Endothelial cell of umbilical vein (primary cell): ENCODE measurements around the gene CYP2C19.

ENCODE experiments used
- CTCF ChIP-seq, 2 donors: IDR thresholded peaks; 1 replicate in 1 of 2; 2 replicates in 1 of 2; pipeline ENCODE4 v1.5.1; 2011; ENCODE audit warnings: low read length in 2 of 2, mild to moderate bottlenecking in 2 of 2, moderate library complexity in 2 of 2, control low read depth in 1 of 2, inconsistent platforms in 1 of 2, low read depth in 1 of 2; ENCODE audit not compliant: insufficient read depth in 1 of 2; ENCODE audit errors: extremely low read depth in 1 of 2
- JUN ChIP-seq: IDR thresholded peaks from 2 replicates; pipeline ENCODE4 v1.6.1; 2011; ENCODE audit warnings: borderline replicate concordance, low read depth; ENCODE audit not compliant: insufficient read length, insufficient read depth
- POLR2AphosphoS5 ChIP-seq: IDR thresholded peaks from 2 replicates; pipeline ENCODE4 v1.6.1; 2012; ENCODE audit warnings: low read depth, mild to moderate bottlenecking, control low read depth, low read length, moderate library complexity; ENCODE audit not compliant: insufficient read depth

- TF ChIP-seq CTCF (IDR thresholded peaks at IDR 0.05; ENCODE audit: extremely low read depth in 1 of 2, insufficient read depth in 1 of 2, low read depth in 1 of 2, low read length in 2 of 2) (no peak), POLR2AphosphoS5 (no peak), JUN (no peak)
Measured at GRCh38 chr10:94851263-94851662, 88.8 kb downstream of the CYP2C19 start.
